Smooth muscle cell (in vitro differentiated cells): ENCODE measurements around the gene YIPF4. TPM values are rescaled to one million over a fixed set of nuclear protein-coding genes. Genes with fewer than 3 reads are reported as not detected.
A peak's percentile ranks its signal among the peaks of the same experiment; 100 is the strongest.
"Not testable (repeated sequence)": the region's sequence is repeated elsewhere in the genome, so short reads cannot be mapped to it uniquely, and the experiment has no call there.

Experiments used
- DNase-seq: peaks from one replicate; lab custom pipeline; 2025; ENCODE audit not compliant: unreplicated experiment; lab: John Stamatoyannopoulos, UW
- H2AFZ ChIP-seq: fragments of 200-600 bp; sonication (generic); 2 replicates; pipeline ENCODE4 v1.6.0; 2016; ENCODE audit warnings: antibody characterized with exemption, low read depth, mild to moderate bottlenecking
- H3F3A ChIP-seq: fragments of 200-600 bp; sonication (generic); 2 replicates; pipeline ENCODE4 v1.6.0; 2017; ENCODE audit warnings: antibody characterized with exemption, low read depth
- H3K27ac ChIP-seq: fragments of 200-600 bp; sonication (generic); 2 replicates; pipeline ENCODE4 v1.5.1; 2016; ENCODE audit warnings: low read depth, mild to moderate bottlenecking
- H3K27me3 ChIP-seq: fragments of 200-600 bp; sonication (generic); 2 replicates; pipeline ENCODE4 v1.6.1; 2016; ENCODE audit warnings: low read depth, mild to moderate bottlenecking
- H3K36me3 ChIP-seq: fragments of 200-600 bp; sonication (generic); 2 replicates; pipeline ENCODE4 v1.5.1; 2016; ENCODE audit warnings: low read depth
- H3K4me1 ChIP-seq: fragments of 200-600 bp; sonication (generic); 2 replicates; pipeline ENCODE4 v1.5.1; 2016; ENCODE audit warnings: low read depth
- H3K4me2 ChIP-seq: fragments of 200-600 bp; sonication (generic); 2 replicates; pipeline ENCODE4 v1.6.0; 2016; ENCODE audit warnings: mild to moderate bottlenecking
- H3K4me3 ChIP-seq: fragments of 200-600 bp; sonication (generic); 2 replicates; pipeline ENCODE4 v1.5.1; 2016; ENCODE audit warnings: mild to moderate bottlenecking
- H3K79me2 ChIP-seq: fragments of 200-600 bp; sonication (generic); 2 replicates; pipeline ENCODE4 v1.6.0; 2016; ENCODE audit warnings: low read depth, mild to moderate bottlenecking
- H3K9ac ChIP-seq: fragments of 200-600 bp; sonication (generic); 2 replicates; pipeline ENCODE4 v1.6.0; 2016; ENCODE audit warnings: low read depth
- H3K9me3 ChIP-seq: fragments of 200-600 bp; sonication (generic); replicated peaks from 2 replicates; pipeline ENCODE4 v1.5.1; 2016; ENCODE audit warnings: low read depth
- H4K20me1 ChIP-seq: fragments of 200-600 bp; sonication (generic); 2 replicates; pipeline ENCODE4 v1.6.0; 2016; ENCODE audit warnings: low read depth
- WGBS: methylation state at CpG from one replicate; pipeline ENCODE4 v1.1.7; 2016; ENCODE audit warnings: low lambda C conversion rate; 5-methylcytosine and 5-hydroxymethylcytosine counted together
- polyA plus RNA-seq: library from polyadenylated mRNA; unstranded; fragments of >200 nt; fragmentation: Nextera tagmentation; extraction: Ambion mirVana; gene quantifications from 2 replicates; pipeline ENCODE4 v1.2.1, GENCODE V29; 2016
- total RNA-seq: library from RNA; depleted of rRNA; stranded (reverse); fragments of >200 nt; gene quantifications from 2 replicates; pipeline ENCODE4 v1.2.3, GENCODE V29; 2014
- TF ChIP-seq, protein P1 (sequence below): fragments of 200-600 bp; sonication (generic); IDR thresholded peaks from 2 replicates; pipeline ENCODE4 v1.5.1; 2017; ENCODE audit warnings: borderline replicate concordance, mild to moderate bottlenecking, antibody characterized with exemption; ENCODE audit not compliant: insufficient read depth, poor library complexity, severe bottlenecking

YIPF4 gene
- total and polyA plus RNA-seq, 2 experiments from 2014 or later, result 36.0 to 56.6 TPM

DNA sequence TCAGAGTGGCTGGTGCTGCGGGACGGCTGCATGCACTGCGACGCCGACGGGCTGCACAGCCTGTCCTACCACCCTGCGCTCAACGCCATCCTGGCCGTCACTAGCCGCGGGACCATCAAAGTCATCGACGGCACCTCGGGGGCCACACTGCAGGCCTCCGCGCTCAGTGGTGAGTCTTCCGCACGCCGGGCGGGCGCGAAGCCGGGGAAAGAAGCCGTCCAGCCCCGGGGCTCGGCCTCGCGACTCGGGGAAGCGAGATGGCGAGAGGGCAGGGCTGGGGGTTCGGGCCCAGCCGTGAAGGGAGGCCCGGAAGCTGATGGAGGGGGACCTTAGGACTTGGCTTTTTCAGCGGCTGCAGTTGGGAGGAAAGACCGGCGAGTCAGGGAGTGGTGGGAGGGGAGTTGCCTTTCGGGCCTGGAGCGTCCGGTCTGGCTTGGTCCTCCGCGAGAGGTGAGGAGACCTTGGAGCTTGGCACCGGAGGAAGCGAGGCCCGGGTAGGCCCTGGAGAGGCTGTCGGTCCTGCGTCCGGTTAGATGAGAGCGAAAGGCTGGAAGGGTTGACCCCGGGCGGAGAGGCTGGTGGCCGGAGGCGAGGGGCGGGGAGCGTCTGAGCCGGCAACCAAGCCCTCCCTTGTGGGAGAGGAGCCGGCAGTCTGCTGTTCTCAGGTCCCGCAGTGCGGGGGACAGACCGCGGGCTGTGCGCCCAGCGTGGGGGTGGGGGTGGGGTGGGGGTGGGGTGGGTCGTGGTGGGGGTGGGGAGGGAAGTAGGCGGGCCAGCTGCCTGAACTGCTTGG, 79.8 kb downstream of the YIPF4 start:
- peak; percentile 57 for DNase-seq
- H4K20me1 ChIP-seq, result peaks cover 45% of the 10 kb centered on the region
- TF ChIP-seq, protein P1, sequence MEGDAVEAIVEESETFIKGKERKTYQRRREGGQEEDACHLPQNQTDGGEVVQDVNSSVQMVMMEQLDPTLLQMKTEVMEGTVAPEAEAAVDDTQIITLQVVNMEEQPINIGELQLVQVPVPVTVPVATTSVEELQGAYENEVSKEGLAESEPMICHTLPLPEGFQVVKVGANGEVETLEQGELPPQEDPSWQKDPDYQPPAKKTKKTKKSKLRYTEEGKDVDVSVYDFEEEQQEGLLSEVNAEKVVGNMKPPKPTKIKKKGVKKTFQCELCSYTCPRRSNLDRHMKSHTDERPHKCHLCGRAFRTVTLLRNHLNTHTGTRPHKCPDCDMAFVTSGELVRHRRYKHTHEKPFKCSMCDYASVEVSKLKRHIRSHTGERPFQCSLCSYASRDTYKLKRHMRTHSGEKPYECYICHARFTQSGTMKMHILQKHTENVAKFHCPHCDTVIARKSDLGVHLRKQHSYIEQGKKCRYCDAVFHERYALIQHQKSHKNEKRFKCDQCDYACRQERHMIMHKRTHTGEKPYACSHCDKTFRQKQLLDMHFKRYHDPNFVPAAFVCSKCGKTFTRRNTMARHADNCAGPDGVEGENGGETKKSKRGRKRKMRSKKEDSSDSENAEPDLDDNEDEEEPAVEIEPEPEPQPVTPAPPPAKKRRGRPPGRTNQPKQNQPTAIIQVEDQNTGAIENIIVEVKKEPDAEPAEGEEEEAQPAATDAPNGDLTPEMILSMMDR, result no peak
- H3F3A ChIP-seq, result peaks cover 13% of the 10 kb centered on the region
- H3K27me3 ChIP-seq, result no peaks in the 10 kb centered on the region
- H2AFZ ChIP-seq, result peak overlapping the region; percentile 19
- peak overlapping the region; percentile 82 for H3K4me3 ChIP-seq
- H3K4me2 ChIP-seq, result peak overlapping the region; percentile 92
- peaks cover 46% of the 10 kb centered on the region for H3K79me2 ChIP-seq
- peak overlapping the region; percentile 88 for H3K27ac ChIP-seq
- H3K4me1 ChIP-seq, result peaks cover 22% of the 10 kb centered on the region
- H3K9me3 ChIP-seq, result no peaks in the 10 kb centered on the region
- 2% methylated on average over 45 of the region's 65 CpGs for WGBS
- H3K9ac ChIP-seq, result peak overlapping the region; percentile 90
- no peaks in the 10 kb centered on the region for H3K36me3 ChIP-seq

DNA sequence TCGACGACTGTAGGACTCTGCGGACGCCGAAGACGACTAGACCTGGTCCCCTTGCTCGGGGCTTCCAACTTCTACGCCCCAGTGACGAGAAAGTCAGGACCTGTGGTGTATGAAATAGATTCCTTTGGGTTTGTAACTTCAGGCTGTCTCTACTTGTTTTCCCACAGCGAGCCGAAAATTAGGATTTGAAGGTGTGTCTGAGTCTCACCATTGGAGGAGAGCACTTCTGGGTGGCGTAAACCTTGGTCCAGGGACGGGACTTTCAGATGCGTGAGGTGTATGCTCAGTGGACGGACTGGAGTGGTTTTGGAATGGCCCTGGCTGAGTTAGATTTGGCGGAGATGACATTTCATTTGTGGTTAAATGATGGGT, 80.4 kb downstream of the YIPF4 start:
- Histone ChIP-seq H3K36me3 (no peaks in the 10 kb centered on the region), H3K4me1 (peaks cover 22% of the 10 kb centered on the region), H3K79me2 (peaks cover 52% of the 10 kb centered on the region), H3K4me3 (peak overlapping the region; percentile 82), H2AFZ (no peak overlapping the region), H3K27ac (peak overlapping the region; percentile 80), H3F3A (peaks cover 16% of the 10 kb centered on the region), H3K27me3 (no peaks in the 10 kb centered on the region), H3K9ac (peak overlapping the region; percentile 90), H3K4me2 (peak overlapping the region; percentile 92), H3K9me3 (no peaks in the 10 kb centered on the region), H4K20me1 (peaks cover 51% of the 10 kb centered on the region)
- TF ChIP-seq, protein P1, result no peak
- DNase-seq, result peak; percentile 25
- WGBS, result 5% methylated on average over 15 of the region's 16 CpGs

DNA sequence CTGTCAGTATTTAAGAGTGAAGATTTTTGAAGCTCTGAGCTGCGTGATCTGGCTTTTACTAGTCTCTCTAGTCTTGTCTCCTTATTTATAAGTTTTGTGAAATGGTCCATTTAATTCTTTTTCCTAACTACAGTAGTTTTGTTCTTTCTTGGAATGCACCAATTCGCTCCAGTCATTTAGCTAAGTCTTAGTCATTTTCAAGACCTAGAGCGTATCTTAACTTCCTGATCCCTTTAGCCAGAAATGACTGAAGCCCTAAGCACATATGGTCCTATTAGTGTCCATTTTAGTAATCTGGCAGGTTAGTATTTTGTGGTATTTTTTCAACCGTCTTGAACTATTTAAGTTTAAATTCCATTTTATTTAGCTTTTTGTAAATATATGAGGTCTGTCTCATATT, 82.7 kb downstream of the YIPF4 start:
- H2AFZ ChIP-seq, result no peak overlapping the region
- TF ChIP-seq, protein P1, result no peak
- H3K4me3 ChIP-seq, result no peak overlapping the region
- peaks cover 17% of the 10 kb centered on the region for H3F3A ChIP-seq
- peaks cover 22% of the 10 kb centered on the region for H3K4me1 ChIP-seq
- no peaks in the 10 kb centered on the region for H3K27me3 ChIP-seq
- no peaks in the 10 kb centered on the region for H3K36me3 ChIP-seq
- H3K27ac ChIP-seq, result peak overlapping the region; percentile 64
- 45% methylated on average over 4 of the region's 4 CpGs for WGBS
- H3K9ac ChIP-seq, result no peak overlapping the region
- peak overlapping the region; percentile 92 for H3K4me2 ChIP-seq
- peaks cover 74% of the 10 kb centered on the region for H4K20me1 ChIP-seq
- peaks cover 75% of the 10 kb centered on the region for H3K79me2 ChIP-seq
- no peaks in the 10 kb centered on the region for H3K9me3 ChIP-seq
- no peak for DNase-seq

DNA sequence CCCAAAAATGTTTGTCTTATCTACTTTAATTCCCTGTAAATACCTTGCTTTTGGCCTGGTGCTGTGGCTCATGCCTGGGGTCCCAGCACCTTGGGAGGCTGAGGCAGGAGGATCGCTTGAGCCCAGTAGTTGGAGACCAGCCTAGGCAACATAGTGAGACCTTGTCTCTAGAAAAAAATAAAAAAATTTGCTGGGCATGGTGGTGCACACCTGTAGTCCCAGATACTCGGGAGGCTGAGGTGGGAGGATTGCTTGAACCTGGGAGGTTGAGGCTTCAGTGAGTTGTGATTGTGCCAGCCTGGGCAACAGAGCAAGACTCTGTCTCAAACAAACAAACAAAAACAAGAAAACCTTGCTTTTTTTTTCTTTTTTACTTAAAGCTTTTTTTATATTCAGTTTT, 85.3 kb downstream of the YIPF4 start:
- peaks cover 17% of the 10 kb centered on the region for H3F3A ChIP-seq
- DNase-seq, H3K27me3 ChIP-seq, H2AFZ ChIP-seq, H3K36me3 ChIP-seq, H3K9ac ChIP-seq, H3K4me3 ChIP-seq, H3K4me2 ChIP-seq, H3K9me3 ChIP-seq, H3K27ac ChIP-seq: not testable (repeated sequence)
- H3K4me1 ChIP-seq, result peaks cover 22% of the 10 kb centered on the region
- 98% methylated on average over 2 of the region's 2 CpGs for WGBS
- H4K20me1 ChIP-seq, result peaks cover 100% of the 10 kb centered on the region
- H3K79me2 ChIP-seq, result peaks cover 100% of the 10 kb centered on the region
